GM18858 (cell line): Measurements from ENCODE around the gene CTIF.

Experiments
- ATAC-seq: cut with Tn5 transposase; IDR thresholded peaks from one replicate; pipeline ENCODE4 v1.9.1; 2021; ENCODE audit not compliant: unreplicated experiment

The CTIF gene

GRCh38 chr18:48904091-48904490 is 365.3 kb downstream of the CTIF start:
- no peak for ATAC-seq

- ATAC-seq, result no peak
Observed at GRCh38 chr18:48904847-48905394, 366.1 kb downstream of the CTIF start.

GRCh38 chr18:48905513-48905912 is 366.7 kb downstream of the CTIF start:
- ATAC-seq, result no peak

- no peak for ATAC-seq
Observed at GRCh38 chr18:48908916-48909315, 370.1 kb downstream of the CTIF start.

GRCh38 chr18:48909721-48910120 is 370.9 kb downstream of the CTIF start:
- ATAC-seq, result no peak

- ATAC-seq, result no peak
Observed at GRCh38 chr18:48910972-48911545, 372.2 kb downstream of the CTIF start.
